Measurements from ENCODE around the gene THOC7. TPM values are rescaled to one million over a fixed set of nuclear protein-coding genes. Genes with fewer than 3 reads are reported as not detected.

Gene THOC7
- total RNA-seq, 1 donor from 2014 or later, result 61.6 TPM

DNA sequence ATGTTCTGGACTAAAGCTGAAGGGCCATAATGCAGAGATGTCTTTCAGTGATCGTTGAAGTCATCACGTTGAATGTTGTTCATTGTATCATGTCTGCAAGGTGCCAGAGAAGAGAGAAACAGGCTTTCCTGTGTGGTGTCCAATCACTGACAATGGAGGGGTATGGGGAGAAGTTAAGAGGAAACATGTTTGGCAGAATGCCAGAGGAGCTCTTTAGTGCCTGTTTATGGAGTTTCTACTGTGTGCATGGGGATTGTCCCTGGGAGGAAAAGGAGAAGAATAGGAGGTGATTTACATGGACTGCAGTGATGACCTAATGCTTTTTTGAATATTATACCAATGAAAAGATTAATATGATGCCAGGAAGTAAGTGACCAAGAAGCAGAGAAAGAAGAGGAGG is 36.9 kb upstream of the THOC7 start:
- Histone ChIP-seq H3K27me3 (ENCODE audit: insufficient read depth, low read length) (no peaks in the 10 kb centered on the region), H3K9me3 (ENCODE audit: insufficient read depth, low read depth, low read length) (no peaks in the 10 kb centered on the region), H3K4me3 (ENCODE audit: insufficient read depth, low read depth, low read length) (no peak overlapping the region), H3K36me3 (ENCODE audit: insufficient read depth, low read length) (peaks cover 6% of the 10 kb centered on the region), H3K4me2 (ENCODE audit: low read length) (no peak overlapping the region), H3K9ac (ENCODE audit: low read length) (no peak overlapping the region), H2AFZ (ENCODE audit: low read depth, low read length) (no peak overlapping the region), H3K27ac (ENCODE audit: low read depth, low read length) (no peak overlapping the region), H3K4me1 (ENCODE audit: insufficient read depth, low read length) (peaks cover 3% of the 10 kb centered on the region), H3K79me2 (ENCODE audit: insufficient read depth, low read length) (peaks cover 3% of the 10 kb centered on the region), H4K20me1 (ENCODE audit: insufficient read depth, low read length) (peaks cover 17% of the 10 kb centered on the region)
- H3K27me3 Mint-ChIP-seq (ENCODE audit: low read depth, unreplicated experiment), result no peaks in the 10 kb centered on the region
- no peak for DNase-seq (ENCODE audit: low read depth)
- peaks cover 13% of the 10 kb centered on the region for H3K36me3 Mint-ChIP-seq (ENCODE audit: low read depth, unreplicated experiment)
- no peaks in the 10 kb centered on the region for H3K9me3 Mint-ChIP-seq (ENCODE audit: unreplicated experiment)
- H3K4me3 Mint-ChIP-seq (ENCODE audit: unreplicated experiment), result no peak overlapping the region
- TF ChIP-seq, protein P1, sequence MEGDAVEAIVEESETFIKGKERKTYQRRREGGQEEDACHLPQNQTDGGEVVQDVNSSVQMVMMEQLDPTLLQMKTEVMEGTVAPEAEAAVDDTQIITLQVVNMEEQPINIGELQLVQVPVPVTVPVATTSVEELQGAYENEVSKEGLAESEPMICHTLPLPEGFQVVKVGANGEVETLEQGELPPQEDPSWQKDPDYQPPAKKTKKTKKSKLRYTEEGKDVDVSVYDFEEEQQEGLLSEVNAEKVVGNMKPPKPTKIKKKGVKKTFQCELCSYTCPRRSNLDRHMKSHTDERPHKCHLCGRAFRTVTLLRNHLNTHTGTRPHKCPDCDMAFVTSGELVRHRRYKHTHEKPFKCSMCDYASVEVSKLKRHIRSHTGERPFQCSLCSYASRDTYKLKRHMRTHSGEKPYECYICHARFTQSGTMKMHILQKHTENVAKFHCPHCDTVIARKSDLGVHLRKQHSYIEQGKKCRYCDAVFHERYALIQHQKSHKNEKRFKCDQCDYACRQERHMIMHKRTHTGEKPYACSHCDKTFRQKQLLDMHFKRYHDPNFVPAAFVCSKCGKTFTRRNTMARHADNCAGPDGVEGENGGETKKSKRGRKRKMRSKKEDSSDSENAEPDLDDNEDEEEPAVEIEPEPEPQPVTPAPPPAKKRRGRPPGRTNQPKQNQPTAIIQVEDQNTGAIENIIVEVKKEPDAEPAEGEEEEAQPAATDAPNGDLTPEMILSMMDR (IDR thresholded peaks at IDR 0.05; ENCODE audit: insufficient read depth, low read depth, low read length), result no peak
- no peak for TF ChIP-seq EZH2 (IDR thresholded peaks at IDR 0.05; ENCODE audit: insufficient read depth, low read length)
- H3K4me1 Mint-ChIP-seq (ENCODE audit: low read depth, unreplicated experiment), result peaks cover 15% of the 10 kb centered on the region
- no peak overlapping the region for H3K27ac Mint-ChIP-seq (ENCODE audit: unreplicated experiment)
- FAIRE-seq, result no peak

DNA sequence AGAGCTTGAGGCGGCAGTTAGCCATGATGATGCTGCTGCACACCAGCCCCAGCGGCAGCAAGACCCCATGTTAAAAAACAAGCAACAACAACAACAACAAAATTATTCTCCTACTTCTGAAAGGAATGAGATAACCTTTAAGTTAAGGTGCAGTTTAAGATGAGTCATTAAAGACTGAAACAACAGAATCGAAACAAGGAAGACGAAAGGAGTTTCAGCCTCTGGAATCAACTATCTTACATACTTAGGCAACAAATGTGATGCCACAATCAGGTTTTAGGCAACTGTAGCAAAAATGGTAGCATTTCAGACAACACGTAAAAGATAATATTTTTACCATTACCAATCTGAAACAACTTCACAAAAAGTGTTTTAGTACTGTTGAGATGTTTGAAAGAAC is 36.4 kb upstream of the THOC7 start:
- H3K9ac ChIP-seq (ENCODE audit: low read length), result no peak overlapping the region
- H3K4me1 ChIP-seq (ENCODE audit: insufficient read depth, low read length), result peaks cover 3% of the 10 kb centered on the region
- H3K4me2 ChIP-seq (ENCODE audit: low read length), result no peak overlapping the region
- Mint-ChIP-seq H3K36me3 (ENCODE audit: low read depth, unreplicated experiment) (peaks cover 13% of the 10 kb centered on the region), H3K27me3 (ENCODE audit: low read depth, unreplicated experiment) (no peaks in the 10 kb centered on the region), H3K4me1 (ENCODE audit: low read depth, unreplicated experiment) (peaks cover 17% of the 10 kb centered on the region), H3K27ac (ENCODE audit: unreplicated experiment) (no peak overlapping the region), H3K9me3 (ENCODE audit: unreplicated experiment) (no peaks in the 10 kb centered on the region), H3K4me3 (ENCODE audit: unreplicated experiment) (no peak overlapping the region)
- TF ChIP-seq, protein P1 (IDR thresholded peaks at IDR 0.05; ENCODE audit: insufficient read depth, low read depth, low read length), result no peak
- no peak for TF ChIP-seq EZH2 (IDR thresholded peaks at IDR 0.05; ENCODE audit: insufficient read depth, low read length)
- H3K4me3 ChIP-seq (ENCODE audit: insufficient read depth, low read depth, low read length), result no peak overlapping the region
- no peaks in the 10 kb centered on the region for H3K9me3 ChIP-seq (ENCODE audit: insufficient read depth, low read depth, low read length)
- peaks cover 6% of the 10 kb centered on the region for H3K36me3 ChIP-seq (ENCODE audit: insufficient read depth, low read length)
- DNase-seq (ENCODE audit: low read depth) (no peak), FAIRE-seq (no peak)
- H3K79me2 ChIP-seq (ENCODE audit: insufficient read depth, low read length), result peaks cover 5% of the 10 kb centered on the region
- H4K20me1 ChIP-seq (ENCODE audit: insufficient read depth, low read length), result peaks cover 18% of the 10 kb centered on the region
- H2AFZ ChIP-seq (ENCODE audit: low read depth, low read length), result no peak overlapping the region
- no peak overlapping the region for H3K27ac ChIP-seq (ENCODE audit: low read depth, low read length)
- no peaks in the 10 kb centered on the region for H3K27me3 ChIP-seq (ENCODE audit: insufficient read depth, low read length)

DNA sequence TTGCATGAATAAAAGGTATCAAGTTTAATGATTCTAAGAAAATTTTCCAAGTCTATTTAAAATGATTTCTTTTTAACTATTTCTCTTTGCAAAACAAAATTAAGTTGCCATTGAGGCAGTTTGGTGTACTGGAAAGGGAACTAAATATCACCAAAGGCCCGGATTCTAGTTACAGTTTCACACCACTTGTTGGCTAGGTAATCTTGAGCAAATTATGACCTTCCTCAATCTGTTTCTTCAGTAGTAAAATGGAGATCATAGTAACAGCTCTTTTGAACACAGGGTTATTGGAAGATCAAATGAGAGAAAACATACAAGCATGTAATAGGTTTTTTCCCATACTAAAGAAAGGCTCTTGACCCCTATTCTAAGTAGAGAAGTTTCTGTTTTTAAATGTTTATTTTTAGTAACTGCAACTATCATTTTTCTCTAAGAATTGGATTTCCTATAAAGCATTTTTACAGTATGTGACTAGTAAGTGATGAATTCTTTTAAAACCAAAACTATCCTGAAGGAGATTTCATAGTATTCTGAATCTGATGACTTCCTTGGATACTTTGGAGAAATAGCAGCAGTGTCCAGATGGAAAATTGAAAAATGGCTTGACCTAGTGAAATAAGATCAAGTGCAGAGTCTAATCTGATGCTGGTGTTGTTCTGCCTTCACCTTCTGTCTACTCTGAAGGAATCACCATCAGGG is 32.9 kb upstream of the THOC7 start:
- Histone ChIP-seq H2AFZ (ENCODE audit: low read depth, low read length) (no peak overlapping the region), H3K4me2 (ENCODE audit: low read length) (no peak overlapping the region), H3K79me2 (ENCODE audit: insufficient read depth, low read length) (peaks cover 6% of the 10 kb centered on the region), H3K36me3 (ENCODE audit: insufficient read depth, low read length) (peaks cover 6% of the 10 kb centered on the region), H3K4me3 (ENCODE audit: insufficient read depth, low read depth, low read length) (no peak overlapping the region), H3K9ac (ENCODE audit: low read length) (no peak overlapping the region), H3K9me3 (ENCODE audit: insufficient read depth, low read depth, low read length) (no peaks in the 10 kb centered on the region), H3K27ac (ENCODE audit: low read depth, low read length) (no peak overlapping the region), H3K27me3 (ENCODE audit: insufficient read depth, low read length) (no peaks in the 10 kb centered on the region), H4K20me1 (ENCODE audit: insufficient read depth, low read length) (peaks cover 44% of the 10 kb centered on the region), H3K4me1 (ENCODE audit: insufficient read depth, low read length) (no peaks in the 10 kb centered on the region)
- no peak overlapping the region for H3K27ac Mint-ChIP-seq (ENCODE audit: unreplicated experiment)
- TF ChIP-seq, protein P1 (IDR thresholded peaks at IDR 0.05; ENCODE audit: insufficient read depth, low read depth, low read length), result no peak
- TF ChIP-seq EZH2 (IDR thresholded peaks at IDR 0.05; ENCODE audit: insufficient read depth, low read length), result no peak
- H3K27me3 Mint-ChIP-seq (ENCODE audit: low read depth, unreplicated experiment), result no peaks in the 10 kb centered on the region
- FAIRE-seq, result peak; percentile 65
- H3K4me3 Mint-ChIP-seq (ENCODE audit: unreplicated experiment), result no peak overlapping the region
- peaks cover 15% of the 10 kb centered on the region for H3K4me1 Mint-ChIP-seq (ENCODE audit: low read depth, unreplicated experiment)
- no peaks in the 10 kb centered on the region for H3K9me3 Mint-ChIP-seq (ENCODE audit: unreplicated experiment)
- DNase-seq (ENCODE audit: low read depth), result no peak
- peaks cover 10% of the 10 kb centered on the region for H3K36me3 Mint-ChIP-seq (ENCODE audit: low read depth, unreplicated experiment)

Measured in astrocyte (in vitro differentiated cells and primary cell).